Urinary bladder (tissue), 4 donors: ENCODE results near the gene RREB1. TPM values are rescaled to one million over a fixed set of nuclear protein-coding genes. Genes with fewer than 3 reads are reported as not detected.

Source experiments
- DNase-seq: peaks from one replicate; pipeline ENCODE4 v3.0.0-alpha.2; 2015; ENCODE audit errors: extremely low spot score
- H3K27ac ChIP-seq: one replicate; pipeline ENCODE4 v1.5.1; 2013; ENCODE audit warnings: low read depth, mild to moderate bottlenecking, moderate library complexity
- H3K36me3 ChIP-seq: one replicate; pipeline ENCODE4 v1.6.1; 2013; ENCODE audit warnings: mild to moderate bottlenecking, moderate library complexity; ENCODE audit not compliant: insufficient read depth
- H3K4me1 ChIP-seq: one replicate; pipeline ENCODE4 v1.6.1; 2013; ENCODE audit warnings: mild to moderate bottlenecking, moderate library complexity; ENCODE audit not compliant: insufficient read depth
- H3K4me3 ChIP-seq: one replicate; pipeline ENCODE4 v1.5.1; 2013; ENCODE audit warnings: low read depth, low read length
- WGBS: extraction: QIAGEN DNeasy Blood & Tissue Kit; methylation state at CpG from one replicate; pipeline ENCODE4 v1.1.7; 2013; 5-methylcytosine and 5-hydroxymethylcytosine counted together
- polyA plus RNA-seq: library from polyadenylated mRNA; stranded (reverse); fragments of 200-250 nt; gene quantifications from one replicate; pipeline ENCODE4 v1.2.3, GENCODE V29; 2013
- total RNA-seq: library from RNA; depleted of rRNA; stranded (reverse); fragments of >200 nt; gene quantifications from one replicate; pipeline ENCODE4 v1.2.3, GENCODE V29; 2014
- donor health status: healthy with polysubstance abuse.
- donor health status: healthy.

Gene RREB1
- total and polyA plus RNA-seq, 2 donors, result 10.8 to 25.9 TPM

DNA sequence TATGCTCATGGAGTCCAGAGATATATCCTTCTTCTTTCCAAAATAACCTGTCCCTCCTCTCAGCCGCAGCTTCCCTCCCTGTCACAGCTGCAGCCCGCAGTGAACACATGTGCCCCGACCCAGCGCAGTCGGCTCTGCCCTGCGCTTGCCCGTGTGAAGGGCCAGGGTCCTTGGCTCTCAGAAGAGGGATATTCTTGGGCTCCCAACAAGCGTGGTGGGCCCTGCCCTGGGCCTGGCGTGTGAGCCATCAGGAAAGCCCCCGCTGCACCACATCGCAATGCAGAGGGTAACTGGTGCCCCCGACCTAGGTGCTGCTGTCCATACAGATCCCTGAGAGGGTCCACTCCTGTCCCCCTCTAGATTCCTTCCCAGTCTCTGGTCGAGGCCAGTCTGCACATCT is 140.1 kb downstream of the RREB1 start:
- Histone ChIP-seq H3K36me3 (peaks cover 2% of the 10 kb centered on the region), H3K27ac (no peak overlapping the region), H3K4me3 (no peak overlapping the region), H3K4me1 (no peaks in the 10 kb centered on the region)
- no peak for DNase-seq
- 95% methylated on average over 13 of the region's 13 CpGs for WGBS

DNA sequence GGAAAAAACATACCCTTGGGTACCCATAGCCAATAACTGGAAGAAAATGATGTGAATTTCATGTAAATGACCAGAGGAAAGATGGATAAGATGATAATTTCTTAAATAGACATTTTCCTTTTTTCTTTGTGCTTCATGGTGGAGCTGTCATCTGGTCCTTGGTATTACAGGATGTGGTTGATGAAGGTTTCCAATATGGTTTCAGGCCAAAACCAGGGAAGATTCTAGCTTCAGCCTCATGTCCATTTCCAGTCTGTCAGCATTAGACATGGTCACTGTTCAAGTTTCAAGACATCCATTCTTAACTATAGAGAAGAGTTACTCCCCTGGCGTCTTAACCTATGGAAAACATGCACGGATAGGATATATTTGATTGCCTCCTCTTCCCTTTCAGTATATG is 141.6 kb downstream of the RREB1 start:
- DNase-seq, result no peak
- Histone ChIP-seq H3K4me3 (no peak overlapping the region), H3K4me1 (no peaks in the 10 kb centered on the region), H3K27ac (no peak overlapping the region), H3K36me3 (peaks cover 2% of the 10 kb centered on the region)
- WGBS, result 96% methylated on average over 2 of the region's 2 CpGs

DNA sequence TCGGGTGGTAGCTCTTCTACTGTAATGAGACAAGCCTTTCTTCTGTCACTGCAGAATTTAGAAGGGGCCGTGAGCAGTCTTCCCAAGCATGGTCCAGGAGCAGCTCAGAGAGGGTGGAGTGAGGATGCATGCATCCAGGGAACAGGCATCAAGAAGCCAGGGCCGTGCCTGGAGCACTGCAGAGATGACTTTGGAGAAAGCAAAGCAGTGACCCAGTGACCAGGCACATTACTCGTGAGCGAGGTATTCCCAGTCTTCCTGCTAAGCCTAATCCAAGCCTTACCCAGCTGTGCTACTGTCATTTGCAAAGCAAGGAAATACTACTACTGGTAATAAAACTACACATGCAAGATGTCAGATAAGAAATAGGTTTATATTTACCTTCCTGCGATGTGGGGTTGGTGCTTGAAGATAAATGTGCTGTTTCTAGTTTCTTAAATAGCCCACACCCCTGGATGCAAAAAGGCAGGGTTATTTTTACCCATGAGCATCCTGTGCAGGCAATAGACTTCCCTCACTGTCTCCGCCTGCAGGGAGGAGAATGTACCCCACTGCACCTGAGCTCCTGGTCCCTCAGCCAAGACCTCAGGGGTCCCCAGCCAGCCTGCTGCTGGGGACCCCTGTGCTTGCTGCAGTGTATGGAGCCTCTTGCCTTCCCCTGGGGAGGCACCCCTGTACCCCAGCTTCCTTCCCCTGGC is 142.3 kb downstream of the RREB1 start:
- 61% methylated on average over 7 of the region's 7 CpGs for WGBS
- no peak for DNase-seq
- Histone ChIP-seq H3K27ac (no peak overlapping the region), H3K36me3 (peaks cover 2% of the 10 kb centered on the region), H3K4me3 (no peak overlapping the region), H3K4me1 (no peaks in the 10 kb centered on the region)

DNA sequence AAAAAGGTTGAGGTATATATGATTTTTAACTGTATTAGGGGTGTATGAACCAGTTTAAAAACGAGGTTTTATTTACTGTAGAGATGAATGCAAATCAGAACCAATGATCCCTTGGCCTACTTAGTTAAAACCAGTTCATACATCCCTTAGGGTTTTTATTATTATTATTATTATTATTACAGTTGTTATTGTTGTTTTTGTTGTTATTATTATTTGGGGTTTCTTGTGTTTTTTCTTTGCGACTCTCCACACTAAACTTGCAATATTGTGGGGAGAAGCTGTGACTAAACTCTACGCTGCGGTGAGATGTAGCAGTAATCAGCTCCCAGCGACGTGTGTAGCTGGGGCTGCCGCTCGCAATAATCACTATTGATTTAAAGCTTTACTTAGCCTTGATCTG is 143.1 kb downstream of the RREB1 start:
- no peaks in the 10 kb centered on the region for H3K4me1 ChIP-seq
- H3K36me3 ChIP-seq, result peaks cover 2% of the 10 kb centered on the region
- no peak for DNase-seq
- WGBS, result 94% methylated on average over 8 of the region's 8 CpGs
- no peak overlapping the region for H3K4me3 ChIP-seq
- H3K27ac ChIP-seq, result no peak overlapping the region

GRCh38 chr6:7251646-7252260 is 144.0 kb downstream of the RREB1 start:
- H3K4me1 ChIP-seq, result no peaks in the 10 kb centered on the region
- no peak for DNase-seq
- WGBS, result 88% methylated on average over 6 of the region's 6 CpGs
- no peak overlapping the region for H3K27ac ChIP-seq
- no peak overlapping the region for H3K4me3 ChIP-seq
- H3K36me3 ChIP-seq, result peaks cover 2% of the 10 kb centered on the region

- peaks cover 2% of the 10 kb centered on the region for H3K36me3 ChIP-seq
- H3K4me3 ChIP-seq, result no peak overlapping the region
- DNase-seq, result no peak
- H3K4me1 ChIP-seq, result no peaks in the 10 kb centered on the region
- 91% methylated on average over 4 of the region's 4 CpGs for WGBS
- H3K27ac ChIP-seq, result no peak overlapping the region
These were observed 144.6 kb downstream of the RREB1 start for GRCh38 chr6:7252390-7252789.

GRCh38 chr6:7254980-7255835 is 147.4 kb downstream of the RREB1 start:
- no peak overlapping the region for H3K27ac ChIP-seq
- no peak overlapping the region for H3K4me3 ChIP-seq
- no peak for DNase-seq
- no peaks in the 10 kb centered on the region for H3K36me3 ChIP-seq
- 66% methylated on average over 12 of the region's 12 CpGs for WGBS
- H3K4me1 ChIP-seq, result no peaks in the 10 kb centered on the region

DNA sequence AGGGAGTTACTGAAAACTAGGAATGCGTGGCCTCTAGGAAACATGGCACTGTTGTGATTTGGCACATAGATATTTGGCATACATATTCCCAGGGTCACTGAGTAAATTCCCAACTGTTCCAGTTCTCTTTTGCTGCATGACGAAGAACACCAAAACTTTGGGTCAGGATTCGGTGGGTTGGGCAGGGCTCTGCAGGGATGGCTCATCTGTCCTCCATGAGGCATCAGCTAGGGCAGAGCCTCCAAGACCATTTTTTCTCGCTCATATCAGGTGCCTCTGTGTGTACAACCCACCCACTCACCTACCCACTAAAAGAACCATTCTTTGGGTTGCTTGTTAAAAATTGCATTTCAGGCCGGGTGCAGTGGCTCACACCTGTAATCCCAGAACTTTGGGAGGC is 148.2 kb downstream of the RREB1 start:
- H3K36me3 ChIP-seq, result no peaks in the 10 kb centered on the region
- H3K4me1 ChIP-seq, result no peaks in the 10 kb centered on the region
- 96% methylated on average over 5 of the region's 5 CpGs for WGBS
- H3K27ac ChIP-seq, result no peak overlapping the region
- H3K4me3 ChIP-seq, result no peak overlapping the region
- no peak for DNase-seq

DNA sequence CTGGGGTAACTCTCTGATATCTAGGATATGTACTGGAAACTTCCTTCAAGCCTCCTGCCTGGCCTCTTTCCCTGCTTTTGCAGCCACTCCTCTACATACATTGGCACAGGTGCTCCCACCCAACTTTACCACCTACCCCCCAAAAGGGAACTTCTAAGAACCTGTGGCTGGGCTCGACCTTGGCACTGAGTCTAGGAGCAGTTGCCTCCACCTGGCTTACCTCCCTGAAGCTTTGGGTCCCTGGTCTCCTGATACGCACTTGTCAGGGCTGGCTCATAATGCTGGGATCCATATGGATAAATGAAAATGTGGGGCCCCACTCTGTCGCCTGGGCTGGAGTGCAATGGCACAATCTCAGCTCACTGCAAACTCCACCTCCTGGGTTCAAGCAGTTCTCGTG is 149.0 kb downstream of the RREB1 start:
- DNase-seq, result no peak
- Histone ChIP-seq H3K36me3 (no peaks in the 10 kb centered on the region), H3K4me3 (no peak overlapping the region), H3K27ac (no peak overlapping the region), H3K4me1 (no peaks in the 10 kb centered on the region)
- WGBS, result 95% methylated on average over 4 of the region's 4 CpGs

DNA sequence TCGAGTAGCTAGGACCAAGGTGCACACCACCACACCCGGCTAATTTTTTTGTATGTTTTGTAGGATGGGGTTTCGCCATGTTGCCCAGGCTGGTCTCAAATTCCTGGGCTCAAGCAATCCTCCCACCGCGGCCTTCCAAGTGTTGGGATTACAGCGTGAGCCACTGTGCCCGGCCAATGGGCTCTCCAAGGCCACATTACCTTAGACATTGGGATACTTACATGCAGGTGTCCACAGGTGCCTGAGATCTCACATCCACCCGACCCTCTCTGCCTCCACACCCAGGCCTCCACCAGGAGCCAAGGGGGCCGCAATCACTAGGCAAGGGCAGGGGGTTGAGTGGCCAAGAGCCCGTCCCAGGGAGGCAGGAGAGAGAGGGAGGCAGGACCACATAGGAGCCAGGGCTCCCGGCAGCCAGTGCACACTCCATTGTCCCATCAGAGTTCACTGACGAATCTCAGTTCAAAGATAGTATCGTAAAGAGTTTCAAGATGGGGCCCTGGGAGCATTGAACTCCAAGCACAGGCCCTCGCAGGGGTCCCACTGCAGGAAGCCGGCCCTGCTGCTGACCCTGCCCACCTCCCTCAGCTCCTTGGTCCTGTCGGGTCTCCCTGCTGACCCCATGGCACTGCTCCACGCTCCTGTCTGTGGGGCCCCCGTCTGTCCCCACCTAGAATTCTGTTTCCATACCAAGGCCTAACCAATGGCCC is 149.9 kb downstream of the RREB1 start:
- Histone ChIP-seq H3K4me3 (no peak overlapping the region), H3K4me1 (no peaks in the 10 kb centered on the region), H3K36me3 (no peaks in the 10 kb centered on the region), H3K27ac (no peak overlapping the region)
- DNase-seq, result no peak
- 94% methylated on average over 18 of the region's 18 CpGs for WGBS

GRCh38 chr6:7258231-7258763 is 150.5 kb downstream of the RREB1 start:
- Histone ChIP-seq H3K27ac (no peak overlapping the region), H3K4me1 (no peaks in the 10 kb centered on the region), H3K4me3 (no peak overlapping the region), H3K36me3 (no peaks in the 10 kb centered on the region)
- WGBS, result 82% methylated on average over 9 of the region's 9 CpGs
- DNase-seq, result no peak

GRCh38 chr6:7260291-7261031 is 152.7 kb downstream of the RREB1 start:
- Histone ChIP-seq H3K4me3 (peak overlapping the region; percentile 51), H3K36me3 (no peaks in the 10 kb centered on the region), H3K27ac (no peak overlapping the region), H3K4me1 (no peaks in the 10 kb centered on the region)
- DNase-seq, result no peak
- WGBS, result 55% methylated on average over 13 of the region's 13 CpGs
